Nephron (organoid): Measurements from ENCODE around the gene CDS1.

Experiments
- H3K27ac Mint-ChIP-seq, 3 experiments: 2 replicates each; pipeline ENCODE4 v1.8.0; 2020; ENCODE audit warnings: mixed read lengths in 3 of 3, mild to moderate bottlenecking in 2 of 3, moderate library complexity in 1 of 3
- H3K27me3 Mint-ChIP-seq: 2 replicates; pipeline ENCODE4 v1.8.0; 2021; ENCODE audit warnings: low read depth, mild to moderate bottlenecking, moderate library complexity, mixed read lengths
- H3K36me3 Mint-ChIP-seq: 2 replicates; pipeline ENCODE4 v1.8.0; 2020; ENCODE audit warnings: low read depth, mixed read lengths
- H3K4me1 Mint-ChIP-seq: 2 replicates; pipeline ENCODE4 v1.8.0; 2020; ENCODE audit warnings: mixed read lengths
- H3K4me3 Mint-ChIP-seq, 3 experiments: 2 replicates each; pipeline ENCODE4 v1.8.0; 2020; ENCODE audit warnings: mild to moderate bottlenecking in 3 of 3, mixed read lengths in 3 of 3, moderate library complexity in 2 of 3
- H3K9me3 Mint-ChIP-seq: 2 replicates; pipeline ENCODE4 v1.8.0; 2020; ENCODE audit warnings: mixed read lengths
- CTCF ChIP-seq, 3 experiments: fragments of 200-600 bp; sonication (generic); IDR thresholded peaks; one replicate each; pipeline ENCODE4 v1.5.0; 2021; ENCODE audit warnings: antibody characterized with exemption in 3 of 3; ENCODE audit not compliant: unreplicated experiment in 3 of 3

The CDS1 gene

GRCh38 chr4:84563002-84563401 is 19.9 kb upstream of the CDS1 start:
- no peak for TF ChIP-seq CTCF (IDR thresholded peaks at IDR 0.05; ENCODE audit: unreplicated experiment in 3 of 3)
- H3K4me3 Mint-ChIP-seq: no peak overlapping the region
- no peaks in the 10 kb centered on the region for H3K36me3 Mint-ChIP-seq
- H3K4me1 Mint-ChIP-seq: no peaks in the 10 kb centered on the region
- no peaks in the 10 kb centered on the region for H3K27me3 Mint-ChIP-seq
- no peak overlapping the region for H3K27ac Mint-ChIP-seq
- no peaks in the 10 kb centered on the region for H3K9me3 Mint-ChIP-seq

DNA sequence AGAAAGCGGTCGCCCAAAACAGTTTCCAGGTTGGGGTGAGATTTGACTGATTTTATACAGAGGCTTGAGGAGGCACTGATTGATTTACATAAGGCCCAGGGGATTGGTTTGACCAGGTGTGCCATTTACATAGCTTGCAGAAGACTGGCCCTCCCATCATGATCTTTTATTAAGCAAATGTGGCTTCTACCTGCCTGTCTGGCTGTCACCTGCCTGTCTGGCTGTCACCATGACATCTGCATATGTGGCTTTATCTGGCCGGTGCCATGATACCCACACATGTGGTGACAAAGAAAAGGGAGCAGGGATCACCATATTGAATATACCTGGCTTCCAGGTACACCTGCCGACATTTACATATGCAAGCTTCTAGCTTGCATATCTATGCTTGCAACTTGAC is 17.0 kb upstream of the CDS1 start:
- H3K27ac Mint-ChIP-seq: no peak overlapping the region
- no peak overlapping the region for H3K4me3 Mint-ChIP-seq
- no peaks in the 10 kb centered on the region for H3K9me3 Mint-ChIP-seq
- no peaks in the 10 kb centered on the region for H3K36me3 Mint-ChIP-seq
- TF ChIP-seq CTCF (IDR thresholded peaks at IDR 0.05; ENCODE audit: unreplicated experiment in 3 of 3): no peak
- peaks cover 5% of the 10 kb centered on the region for H3K4me1 Mint-ChIP-seq
- H3K27me3 Mint-ChIP-seq: no peaks in the 10 kb centered on the region

- peaks cover 5% of the 10 kb centered on the region for H3K4me1 Mint-ChIP-seq
- no peaks in the 10 kb centered on the region for H3K9me3 Mint-ChIP-seq
- TF ChIP-seq CTCF (IDR thresholded peaks at IDR 0.05; ENCODE audit: unreplicated experiment in 3 of 3): no peak
- H3K27ac Mint-ChIP-seq: no peak overlapping the region
- no peaks in the 10 kb centered on the region for H3K27me3 Mint-ChIP-seq
- H3K4me3 Mint-ChIP-seq: no peak overlapping the region
- H3K36me3 Mint-ChIP-seq: no peaks in the 10 kb centered on the region
These were observed 14.4 kb upstream of the CDS1 start for GRCh38 chr4:84568496-84568895.

GRCh38 chr4:84569009-84569408 is 13.9 kb upstream of the CDS1 start:
- no peak for TF ChIP-seq CTCF (IDR thresholded peaks at IDR 0.05; ENCODE audit: unreplicated experiment in 3 of 3)
- no peak overlapping the region for H3K27ac Mint-ChIP-seq
- H3K27me3 Mint-ChIP-seq: no peaks in the 10 kb centered on the region
- no peak overlapping the region for H3K4me3 Mint-ChIP-seq
- H3K9me3 Mint-ChIP-seq: no peaks in the 10 kb centered on the region
- H3K36me3 Mint-ChIP-seq: no peaks in the 10 kb centered on the region
- H3K4me1 Mint-ChIP-seq: peaks cover 5% of the 10 kb centered on the region

- peaks cover 2% of the 10 kb centered on the region for H3K4me1 Mint-ChIP-seq
- H3K27me3 Mint-ChIP-seq: no peaks in the 10 kb centered on the region
- no peaks in the 10 kb centered on the region for H3K36me3 Mint-ChIP-seq
- H3K9me3 Mint-ChIP-seq: no peaks in the 10 kb centered on the region
- no peak overlapping the region for H3K27ac Mint-ChIP-seq
- no peak for TF ChIP-seq CTCF (IDR thresholded peaks at IDR 0.05; ENCODE audit: unreplicated experiment in 3 of 3)
- H3K4me3 Mint-ChIP-seq: no peak overlapping the region
These were observed 9.4 kb upstream of the CDS1 start for GRCh38 chr4:84573385-84574068.

DNA sequence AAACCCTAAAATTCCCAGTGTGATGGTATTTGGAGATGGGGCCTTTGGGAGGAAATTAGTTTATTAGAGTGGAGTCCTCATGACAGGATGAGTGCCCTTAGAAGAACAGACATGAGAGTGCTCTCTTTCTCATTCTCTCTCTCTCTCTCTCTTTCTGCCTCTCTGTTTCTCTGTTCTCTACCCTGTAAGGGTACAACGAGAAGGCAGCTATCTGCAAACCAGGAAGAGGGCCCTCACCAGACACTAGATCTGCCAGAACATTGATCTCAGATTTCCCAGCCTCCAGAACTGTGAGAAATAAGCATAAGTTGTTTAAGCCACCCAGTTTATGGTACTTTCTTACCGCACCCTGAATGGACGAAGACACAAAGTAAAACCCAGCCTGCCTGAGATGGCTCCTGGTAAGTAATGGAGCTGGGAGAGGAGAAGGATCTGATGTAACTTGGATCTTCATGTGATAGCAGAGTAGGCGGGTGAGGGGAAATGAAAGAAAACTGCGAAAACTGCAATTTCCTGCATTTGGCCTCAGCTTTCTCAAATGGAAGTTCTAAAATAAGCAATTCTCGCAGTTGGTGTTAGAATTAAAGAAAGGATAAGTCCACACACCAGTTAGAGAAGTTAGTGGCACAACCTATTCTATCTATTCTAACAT is 8.7 kb upstream of the CDS1 start:
- peaks cover 2% of the 10 kb centered on the region for H3K4me1 Mint-ChIP-seq
- no peak overlapping the region for H3K4me3 Mint-ChIP-seq
- no peaks in the 10 kb centered on the region for H3K27me3 Mint-ChIP-seq
- H3K27ac Mint-ChIP-seq: no peak overlapping the region
- H3K9me3 Mint-ChIP-seq: no peaks in the 10 kb centered on the region
- no peak for TF ChIP-seq CTCF (IDR thresholded peaks at IDR 0.05; ENCODE audit: unreplicated experiment in 3 of 3)
- H3K36me3 Mint-ChIP-seq: no peaks in the 10 kb centered on the region
